Natural killer cell (primary cell): Measurements from ENCODE around the gene TM2D1. TPM values are rescaled to one million over a fixed set of nuclear protein-coding genes. Genes with fewer than 3 reads are reported as not detected.

Source experiments
- ATAC-seq, 3 donors: fragments of 150-1000 bp in 2 of 3; fragments of 200-7000 bp in 1 of 3; cut with Tn5 transposase; 1 replicate in 1 of 3; 2 replicates in 2 of 3; pipeline ENCODE4 v1.10.0; 2021; ENCODE audit warnings: mild to moderate bottlenecking in 2 of 3, moderate library complexity in 2 of 3
- DNase-seq, 2 donors: peaks; one replicate each; pipeline versions ENCODE4 v3.0.0 to v3.0.0-alpha.2; 2013 to 2021; ENCODE audit warnings: mixed read lengths in 1 of 2
- H3K27ac ChIP-seq: one replicate; pipeline ENCODE4 v1.5.1; 2013; ENCODE audit warnings: mild to moderate bottlenecking, low read length
- H3K27me3 ChIP-seq: one replicate; pipeline ENCODE4 v1.6.1; 2013; ENCODE audit warnings: low read length; ENCODE audit not compliant: control insufficient read depth, insufficient read depth
- H3K36me3 ChIP-seq: one replicate; pipeline ENCODE4 v1.6.1; 2013; ENCODE audit warnings: low read length; ENCODE audit not compliant: control insufficient read depth, insufficient read depth
- H3K4me1 ChIP-seq: one replicate; pipeline ENCODE4 v1.6.1; 2013; ENCODE audit warnings: low read length; ENCODE audit not compliant: control insufficient read depth, insufficient read depth
- H3K4me3 ChIP-seq: one replicate; pipeline ENCODE4 v1.5.1; 2013; ENCODE audit warnings: low read length
- H3K9me3 ChIP-seq: one replicate; pipeline ENCODE4 v1.6.1; 2013; ENCODE audit warnings: low read length; ENCODE audit not compliant: control insufficient read depth, insufficient read depth
- H3K27ac Mint-ChIP-seq, 2 donors: one replicate each; pipeline ENCODE4 v1.8.0; 2022; ENCODE audit warnings: mild to moderate bottlenecking in 2 of 2, mixed read lengths in 2 of 2, moderate library complexity in 1 of 2
- H3K27me3 Mint-ChIP-seq, 2 donors: one replicate each; pipeline ENCODE4 v1.8.0; 2022; ENCODE audit warnings: low read depth in 2 of 2, mixed read lengths in 2 of 2
- H3K36me3 Mint-ChIP-seq: one replicate; pipeline ENCODE4 v1.8.0; 2022; ENCODE audit warnings: mixed read lengths
- H3K4me1 Mint-ChIP-seq, 2 donors: one replicate each; pipeline ENCODE4 v1.8.0; 2022; ENCODE audit warnings: mixed read lengths in 2 of 2
- H3K4me3 Mint-ChIP-seq: one replicate; pipeline ENCODE4 v1.8.0; 2022; ENCODE audit warnings: mild to moderate bottlenecking, moderate library complexity, mixed read lengths
- H3K9me3 Mint-ChIP-seq, 2 donors: one replicate each; pipeline ENCODE4 v1.8.0; 2022; ENCODE audit warnings: mixed read lengths in 2 of 2
- CTCF ChIP-seq: fragments of 200-600 bp; IDR thresholded peaks from one replicate; pipeline ENCODE4 v1.8.0; 2022; ENCODE audit warnings: antibody characterized with exemption
- WGBS: methylation state at CpG from one replicate; pipeline ENCODE4 v1.1.7; 2013; ENCODE audit warnings: missing lambda C conversion rate; ENCODE audit not compliant: insufficient coverage; 5-methylcytosine and 5-hydroxymethylcytosine counted together
- intact Hi-C: fragments of 100-400 bp; cut with micrococcal nuclease; formaldehyde crosslinking; loops from one replicate; pipeline ENCODE4 v1.14.2; 2022
- total RNA-seq, 4 donors: library from RNA; stranded (reverse); fragments of 120-200 nt in 1 of 4; gene quantifications; one replicate each; pipeline versions ENCODE4 v1.2.3 to v1.2.4, GENCODE V29; 2013 to 2022

The TM2D1 gene
- total RNA-seq, 3 donors from 2014 or later (not counting 1 experiment from before 2014, with no cell fraction given) = 24.7 to 34.2 (median 26.4) TPM

- no peak for ATAC-seq
- no peak for DNase-seq
- H3K36me3 ChIP-seq = no peaks in the 10 kb centered on the region
- no peaks in the 10 kb centered on the region for H3K9me3 ChIP-seq
- H3K4me3 ChIP-seq = no peak overlapping the region
- Mint-ChIP-seq H3K4me3 (no peak overlapping the region), H3K27ac (no peak overlapping the region), H3K36me3 (no peaks in the 10 kb centered on the region), H3K4me1 (peaks cover 11 to 12% of the 10 kb centered on the region in 2 donors), H3K27me3 (peaks cover 11 to 14% of the 10 kb centered on the region in 2 donors), H3K9me3 (no peaks in the 10 kb centered on the region)
- intact Hi-C loops = loop anchor here (5.0 kb wide), 1 partner anchor 590 kb away; no protein-coding TSS in a partner anchor
- WGBS = 56% methylated on average over 5 of the region's 5 CpGs
- TF ChIP-seq CTCF = no peak
- H3K27me3 ChIP-seq = no peaks in the 10 kb centered on the region
- H3K27ac ChIP-seq = no peak overlapping the region
- H3K4me1 ChIP-seq = peaks cover 4% of the 10 kb centered on the region
Measured at GRCh38 chr1:61642475-61643232, 82.3 kb downstream of the TM2D1 start.

DNA sequence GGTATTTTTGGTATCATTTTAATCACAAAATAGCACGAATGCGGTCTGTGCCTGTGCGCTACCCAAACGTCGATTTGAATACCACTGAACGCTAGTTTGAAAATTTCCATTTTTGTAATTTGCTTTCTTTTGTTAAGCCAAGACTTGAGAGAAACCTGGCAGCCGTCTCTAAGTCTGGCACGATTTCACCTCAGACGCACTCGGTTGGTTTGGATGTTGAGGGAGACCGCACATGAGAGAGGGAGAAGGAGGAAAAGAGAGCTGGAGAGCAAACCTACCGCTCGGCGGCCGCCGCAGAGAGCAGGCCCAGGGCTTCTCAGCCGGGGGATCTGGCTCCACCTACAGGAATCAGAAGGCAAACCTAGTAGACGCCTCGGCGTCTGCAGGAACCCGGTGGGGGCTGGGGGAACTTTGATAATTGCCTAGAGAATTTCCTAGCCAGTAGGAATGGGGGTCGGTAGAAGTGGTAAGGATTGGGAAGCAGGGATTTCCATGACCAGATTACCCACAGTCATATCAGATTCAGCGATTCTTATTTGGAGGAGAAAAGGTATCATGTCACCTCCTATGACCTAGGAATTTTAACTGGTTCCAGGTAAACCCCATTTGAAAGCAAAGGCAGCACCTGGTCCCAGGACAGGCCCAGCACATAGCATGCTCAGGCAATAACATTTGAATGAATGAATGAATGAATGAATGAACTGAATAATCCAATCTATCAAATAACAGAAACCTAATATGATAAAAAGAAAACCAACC, 83.2 kb downstream of the TM2D1 start:
- Mint-ChIP-seq H3K4me3 (peak overlapping the region; percentile 70), H3K9me3 (no peaks in the 10 kb centered on the region), H3K36me3 (no peaks in the 10 kb centered on the region), H3K27ac (peak overlapping the region in 1 of 2 donors; percentile 14), H3K27me3 (peaks cover 11 to 13% of the 10 kb centered on the region in 2 donors), H3K4me1 (peaks cover 11 to 12% of the 10 kb centered on the region in 2 donors)
- no peaks in the 10 kb centered on the region for H3K27me3 ChIP-seq
- peak; percentile 70 for TF ChIP-seq CTCF
- no peaks in the 10 kb centered on the region for H3K36me3 ChIP-seq
- H3K4me1 ChIP-seq = peaks cover 4% of the 10 kb centered on the region
- intact Hi-C loops = loop anchor here (5.0 kb wide), 1 partner anchor 589 kb away; no protein-coding TSS in a partner anchor
- no peaks in the 10 kb centered on the region for H3K9me3 ChIP-seq
- H3K4me3 ChIP-seq = peak overlapping the region; percentile 7
- peak; percentile 81 to 99 (median 88) for ATAC-seq
- 6% methylated on average over 22 of the region's 23 CpGs for WGBS
- DNase-seq = peak; percentile 32 to 54
- H3K27ac ChIP-seq = no peak overlapping the region

DNA sequence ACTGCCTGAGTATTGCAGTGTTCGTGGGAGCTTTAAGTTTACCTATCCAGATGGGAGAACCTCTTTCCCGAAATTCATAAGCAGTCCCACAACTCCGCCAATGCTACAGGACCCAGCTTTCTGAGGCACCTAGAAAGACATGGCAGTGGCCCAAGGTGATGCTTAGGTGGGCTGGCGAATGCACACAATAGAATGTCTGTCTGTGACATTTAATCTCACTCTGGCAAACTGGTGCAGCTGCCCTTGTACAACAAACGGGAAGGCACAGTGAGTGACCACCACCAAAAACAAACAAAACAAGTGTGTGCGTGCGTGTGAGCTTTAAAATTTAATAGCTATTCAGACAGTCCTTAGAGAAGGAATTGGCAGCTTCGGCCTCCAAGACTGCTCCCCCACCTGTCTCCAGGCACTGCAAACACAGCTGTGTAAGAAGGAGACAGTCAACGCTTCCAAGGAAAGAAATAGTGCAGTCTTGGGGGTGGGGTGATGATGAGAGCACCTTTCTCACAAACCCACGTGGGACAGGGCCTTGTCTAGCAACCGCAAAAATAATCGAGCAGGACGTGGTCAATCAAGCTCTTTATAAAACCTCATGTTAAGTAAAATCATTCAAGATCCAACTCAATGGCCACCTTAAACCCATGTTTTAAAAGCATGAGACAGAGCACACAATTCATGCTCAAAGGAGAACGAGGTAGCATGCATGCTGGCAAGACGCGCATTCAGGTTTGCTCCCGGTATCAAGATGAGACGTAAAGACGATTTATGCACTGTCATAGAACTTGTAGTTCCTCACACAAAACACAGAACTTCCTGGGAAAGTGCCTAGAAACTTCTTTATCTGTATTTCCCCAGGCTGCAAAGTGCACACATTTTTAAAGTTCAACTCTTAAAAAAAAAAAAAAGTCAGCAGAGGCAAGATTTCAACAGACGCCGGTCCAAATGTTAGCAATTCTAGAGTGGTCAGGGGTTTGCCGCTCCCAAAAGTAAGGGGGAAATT, 84.1 kb downstream of the TM2D1 start:
- no peak for TF ChIP-seq CTCF
- intact Hi-C loops = loop anchor here (5.0 kb wide), 1 partner anchor 589 kb away; no protein-coding TSS in a partner anchor
- H3K9me3 Mint-ChIP-seq = no peaks in the 10 kb centered on the region
- Histone ChIP-seq H3K9me3 (no peaks in the 10 kb centered on the region), H3K27ac (no peak overlapping the region), H3K27me3 (no peaks in the 10 kb centered on the region), H3K4me3 (no peak overlapping the region), H3K36me3 (no peaks in the 10 kb centered on the region), H3K4me1 (peaks cover 4% of the 10 kb centered on the region)
- peak overlapping the region; percentile 70 for H3K4me3 Mint-ChIP-seq
- H3K36me3 Mint-ChIP-seq = no peaks in the 10 kb centered on the region
- peak overlapping the region in 1 of 2 donors; percentile 14 for H3K27ac Mint-ChIP-seq
- peak in 1 of 3 donors; percentile 55 for ATAC-seq
- H3K4me1 Mint-ChIP-seq = peaks cover 11 to 12% of the 10 kb centered on the region in 2 donors
- 55% methylated on average over 21 of the region's 22 CpGs for WGBS
- no peak for DNase-seq
- H3K27me3 Mint-ChIP-seq = peaks cover 11 to 20% of the 10 kb centered on the region in 2 donors
